SK-N-SH (cell line): ENCODE results near the gene PRKG1.

Source experiments
- EZH2phosphoT487 ChIP-seq: fragments of 200-600 bp; sonication (generic); IDR thresholded peaks from 2 replicates; pipeline ENCODE4 v1.6.1; 2017; ENCODE audit warnings: low read depth, mixed run types, mild to moderate bottlenecking, antibody characterized with exemption, moderate library complexity, borderline replicate concordance
- POLR2AphosphoS5 ChIP-seq: IDR thresholded peaks from 2 replicates; pipeline ENCODE4 v1.6.1; 2012; ENCODE audit warnings: low read depth, low read length
- RCOR1 ChIP-seq: fragments of 150-350 bp; IDR thresholded peaks from 2 replicates; pipeline ENCODE4 v1.6.1; 2017; ENCODE audit warnings: antibody characterized with exemption, low read length
- SIN3A ChIP-seq: IDR thresholded peaks from 2 replicates; pipeline ENCODE4 v1.6.1; 2012; ENCODE audit warnings: low read depth, mild to moderate bottlenecking, low read length, moderate library complexity, borderline replicate concordance
- TAF1 ChIP-seq: IDR thresholded peaks from 2 replicates; pipeline ENCODE4 v1.6.1; 2012; ENCODE audit warnings: low read depth, mild to moderate bottlenecking, low read length, moderate library complexity, borderline replicate concordance
- TF ChIP-seq, protein P1 (sequence below): IDR thresholded peaks from 2 replicates; pipeline ENCODE4 v1.4.0; 2012; ENCODE audit warnings: low read depth
- TF ChIP-seq, protein P2 (sequence below): fragments of 200-600 bp; sonication (generic); IDR thresholded peaks from 2 replicates; pipeline ENCODE4 v1.6.1; 2017; ENCODE audit warnings: antibody characterized with exemption, mild to moderate bottlenecking, moderate library complexity

DNA sequence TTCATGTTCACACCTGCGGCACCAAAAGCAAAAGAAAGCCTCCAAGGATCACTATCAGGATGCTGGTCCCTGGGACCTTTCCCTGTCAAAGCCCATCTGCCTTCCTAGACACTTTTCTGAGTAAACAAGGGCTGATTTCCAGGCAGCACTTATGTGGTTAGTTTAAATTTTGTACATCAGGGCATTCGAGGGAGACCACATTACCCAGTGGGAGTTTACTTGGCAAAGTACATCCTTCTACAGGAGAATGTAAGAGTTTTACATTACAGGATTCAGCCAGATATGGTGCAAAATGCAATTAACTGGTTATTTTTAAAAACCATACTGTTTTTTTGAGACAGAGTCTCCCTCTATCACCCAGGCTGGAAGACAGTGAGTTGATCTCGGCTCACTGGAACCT, 493.0 kb downstream of the PRKG1 start:
- TF ChIP-seq EZH2phosphoT487 (no peak), TAF1 (no peak), POLR2AphosphoS5 (no peak), RCOR1 (no peak), SIN3A (no peak)
- TF ChIP-seq, protein P1, sequence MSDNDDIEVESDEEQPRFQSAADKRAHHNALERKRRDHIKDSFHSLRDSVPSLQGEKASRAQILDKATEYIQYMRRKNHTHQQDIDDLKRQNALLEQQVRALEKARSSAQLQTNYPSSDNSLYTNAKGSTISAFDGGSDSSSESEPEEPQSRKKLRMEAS = no peak
- TF ChIP-seq, protein P2, sequence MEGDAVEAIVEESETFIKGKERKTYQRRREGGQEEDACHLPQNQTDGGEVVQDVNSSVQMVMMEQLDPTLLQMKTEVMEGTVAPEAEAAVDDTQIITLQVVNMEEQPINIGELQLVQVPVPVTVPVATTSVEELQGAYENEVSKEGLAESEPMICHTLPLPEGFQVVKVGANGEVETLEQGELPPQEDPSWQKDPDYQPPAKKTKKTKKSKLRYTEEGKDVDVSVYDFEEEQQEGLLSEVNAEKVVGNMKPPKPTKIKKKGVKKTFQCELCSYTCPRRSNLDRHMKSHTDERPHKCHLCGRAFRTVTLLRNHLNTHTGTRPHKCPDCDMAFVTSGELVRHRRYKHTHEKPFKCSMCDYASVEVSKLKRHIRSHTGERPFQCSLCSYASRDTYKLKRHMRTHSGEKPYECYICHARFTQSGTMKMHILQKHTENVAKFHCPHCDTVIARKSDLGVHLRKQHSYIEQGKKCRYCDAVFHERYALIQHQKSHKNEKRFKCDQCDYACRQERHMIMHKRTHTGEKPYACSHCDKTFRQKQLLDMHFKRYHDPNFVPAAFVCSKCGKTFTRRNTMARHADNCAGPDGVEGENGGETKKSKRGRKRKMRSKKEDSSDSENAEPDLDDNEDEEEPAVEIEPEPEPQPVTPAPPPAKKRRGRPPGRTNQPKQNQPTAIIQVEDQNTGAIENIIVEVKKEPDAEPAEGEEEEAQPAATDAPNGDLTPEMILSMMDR = no peak
